Renal cortex interstitium (tissue), 11 donors: ENCODE measurements around the gene MEIS3. TPM values are rescaled to one million over a fixed set of nuclear protein-coding genes. Genes with fewer than 3 reads are reported as not detected.
"Not testable (repeated sequence)": the region's sequence is repeated elsewhere in the genome, so short reads cannot be mapped to it uniquely, and the experiment has no call there.

Source experiments
- DNase-seq, 11 donors: peaks; one replicate each; pipeline ENCODE4 v3.0.0-alpha.2; 2013; ENCODE audit warnings: low read depth in 9 of 11, low spot score in 4 of 11; ENCODE audit errors: extremely low read depth in 1 of 11
- polyA plus RNA-seq, 3 donors: library from polyadenylated mRNA; unstranded; fragments of 120-200 nt; gene quantifications; one replicate each; pipeline ENCODE4 v1.2.1, GENCODE V29; 2013; ENCODE audit not compliant: insufficient read length in 3 of 3

Gene MEIS3
- polyA plus RNA-seq, 3 donors: 15.0 to 29.5 (median 18.2) TPM

- no peak for DNase-seq
Measured at GRCh38 chr19:47398707-47399597, 20.4 kb downstream of the MEIS3 start.

DNA sequence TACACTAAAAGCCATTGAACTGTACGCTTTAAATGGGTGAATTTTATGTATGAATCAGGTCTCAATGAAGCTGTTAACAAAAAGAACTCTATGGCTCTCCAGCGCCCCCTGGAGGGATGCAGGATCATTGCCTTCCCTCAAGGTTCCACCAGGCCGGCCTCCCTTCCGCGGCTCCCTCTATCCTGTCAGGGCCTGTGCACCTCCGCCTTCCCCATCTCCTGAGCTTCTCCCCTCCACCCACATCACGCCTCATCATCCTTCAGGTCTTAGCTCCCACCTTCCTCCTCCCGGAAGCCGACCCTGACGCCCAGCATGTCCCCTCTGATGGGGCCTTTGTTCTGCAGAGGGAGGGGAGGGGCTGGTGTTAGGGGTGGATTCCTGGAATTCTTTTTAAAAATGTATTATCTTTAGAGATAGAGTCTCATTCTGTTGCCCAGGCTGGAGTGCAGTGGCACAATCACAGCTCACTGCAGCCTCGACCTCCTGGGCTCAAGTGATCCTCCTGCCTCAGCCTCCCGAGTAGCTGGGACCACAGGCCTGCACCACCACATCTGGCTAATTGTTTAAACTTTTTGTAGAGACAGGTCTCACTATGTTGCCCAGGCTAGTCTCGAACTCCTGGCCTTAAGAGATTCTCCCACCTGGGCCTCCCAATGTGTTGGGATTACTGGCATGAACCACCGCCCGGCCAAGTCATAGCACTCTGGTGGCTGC is 27.7 kb downstream of the MEIS3 start:
- peak; percentile 15 to 54 (median 27) for DNase-seq

GRCh38 chr19:47390533-47391488 is 28.5 kb downstream of the MEIS3 start:
- DNase-seq: no peak

DNA sequence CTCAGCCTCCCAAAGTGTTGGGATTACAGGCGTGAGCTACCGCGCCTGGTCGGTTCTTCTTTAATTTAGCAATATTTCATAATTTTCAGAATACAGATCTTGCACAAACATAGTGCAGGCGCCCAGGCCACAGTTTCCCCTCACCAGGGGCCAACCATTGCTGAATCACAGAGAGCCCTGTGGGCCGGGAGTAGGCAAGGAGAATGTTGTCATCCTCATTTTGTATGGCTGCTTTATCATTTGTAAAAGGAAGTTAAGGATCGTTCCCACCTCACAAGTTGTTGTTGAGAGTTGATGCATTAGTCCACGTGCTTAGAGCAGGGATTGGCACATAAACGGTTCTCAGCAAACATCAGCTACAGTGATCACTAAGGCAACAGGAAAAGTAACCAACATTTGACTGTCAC is 30.2 kb downstream of the MEIS3 start:
- DNase-seq: no peak

GRCh38 chr19:47388721-47389120 is 30.6 kb downstream of the MEIS3 start:
- DNase-seq: not testable (repeated sequence)

- DNase-seq: not testable (repeated sequence)
Measured at GRCh38 chr19:47387623-47388022, 31.7 kb downstream of the MEIS3 start.

DNA sequence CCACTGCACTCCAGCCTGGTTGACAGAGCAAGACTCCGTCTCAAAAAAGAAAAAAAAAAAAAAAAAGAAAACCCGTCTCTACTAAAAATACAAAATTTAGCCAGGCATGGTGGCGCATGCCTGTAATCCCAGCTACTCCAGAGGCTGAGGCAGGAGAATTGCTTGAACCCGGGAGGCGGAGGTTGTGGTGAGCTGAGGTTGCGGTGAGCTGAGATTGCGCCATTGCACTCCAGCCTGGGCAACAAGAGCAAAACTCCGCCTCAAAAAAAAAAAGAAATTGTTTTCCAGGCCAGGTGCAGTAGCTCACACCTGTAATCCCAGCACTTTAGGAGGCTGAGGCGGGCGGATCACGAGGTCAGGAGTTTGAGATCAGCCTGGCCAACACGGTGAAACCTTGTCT is 32.7 kb downstream of the MEIS3 start:
- DNase-seq: not testable (repeated sequence)

DNA sequence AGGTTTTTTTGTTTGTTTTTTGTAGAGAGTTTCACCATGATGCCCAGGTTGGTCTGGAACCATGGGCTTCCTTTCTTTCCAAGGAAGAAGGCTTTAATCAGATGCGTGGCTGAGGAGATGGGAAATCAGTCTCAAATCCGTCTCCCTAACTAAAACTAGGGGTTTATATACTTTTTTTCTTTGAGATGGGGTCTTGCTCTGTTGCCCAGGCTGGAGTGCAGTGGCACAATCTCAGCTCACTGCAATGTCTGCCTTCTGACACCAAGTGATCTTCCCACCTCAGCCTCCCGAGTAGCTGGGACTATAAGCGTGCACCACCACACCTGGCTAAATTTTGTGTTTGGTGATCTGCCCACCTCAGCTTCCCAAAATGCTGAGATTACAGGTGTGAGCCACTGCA is 34.8 kb downstream of the MEIS3 start:
- not testable (repeated sequence) for DNase-seq

- not testable (repeated sequence) for DNase-seq
Measured at GRCh38 chr19:47383890-47384289, 35.4 kb downstream of the MEIS3 start.

DNA sequence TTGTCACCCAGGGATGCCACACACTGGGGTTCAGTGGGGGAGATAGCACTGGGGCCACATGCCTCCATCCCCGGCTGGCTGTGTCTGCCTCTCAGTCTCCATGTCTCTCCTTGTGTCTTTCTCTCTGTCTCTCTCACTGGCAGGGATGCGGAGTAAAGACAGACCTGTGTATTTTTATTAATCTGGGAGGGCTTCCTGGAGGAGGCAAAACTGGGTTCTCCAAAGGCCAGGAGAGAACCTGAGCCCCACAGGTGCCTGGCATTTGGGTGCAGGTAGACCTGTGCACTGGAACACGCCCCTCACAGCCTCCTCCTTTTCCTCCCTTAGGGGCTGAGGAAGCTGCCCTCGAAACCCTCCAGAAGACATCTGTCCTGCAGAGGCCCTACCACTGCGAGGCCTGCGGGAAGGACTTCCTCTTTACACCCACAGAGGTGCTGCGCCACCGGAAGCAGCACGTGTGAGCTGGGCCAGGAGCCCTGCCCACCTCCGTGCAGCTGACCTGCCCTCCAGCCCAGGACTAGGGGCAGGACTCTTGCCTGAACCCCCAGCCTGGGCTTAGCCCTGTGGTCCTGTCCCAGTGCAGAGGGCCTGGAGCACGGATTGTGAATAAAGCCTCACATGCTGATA is 37.6 kb downstream of the MEIS3 start:
- DNase-seq: no peak

DNA sequence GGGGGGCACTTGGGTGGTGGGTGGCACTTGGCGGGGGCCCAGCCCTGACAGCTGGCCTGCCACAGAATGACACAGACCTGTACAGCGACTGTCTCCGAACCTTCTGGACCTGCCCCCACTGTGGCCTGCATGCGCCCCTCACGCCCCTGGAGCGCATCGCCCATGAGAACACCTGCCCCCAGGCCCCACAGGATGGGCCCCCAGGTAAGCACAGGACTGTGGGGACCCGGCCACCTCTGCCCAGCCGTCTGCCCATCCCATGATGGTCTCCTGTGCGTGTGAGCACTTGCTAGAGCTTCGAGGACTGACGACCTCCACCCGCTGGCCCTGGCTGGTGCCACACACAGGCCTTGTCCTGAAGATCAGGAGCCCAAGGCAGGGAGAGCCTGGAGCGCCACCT is 38.2 kb downstream of the MEIS3 start:
- no peak for DNase-seq

GRCh38 chr19:47380559-47380958 is 38.8 kb downstream of the MEIS3 start:
- DNase-seq: no peak

DNA sequence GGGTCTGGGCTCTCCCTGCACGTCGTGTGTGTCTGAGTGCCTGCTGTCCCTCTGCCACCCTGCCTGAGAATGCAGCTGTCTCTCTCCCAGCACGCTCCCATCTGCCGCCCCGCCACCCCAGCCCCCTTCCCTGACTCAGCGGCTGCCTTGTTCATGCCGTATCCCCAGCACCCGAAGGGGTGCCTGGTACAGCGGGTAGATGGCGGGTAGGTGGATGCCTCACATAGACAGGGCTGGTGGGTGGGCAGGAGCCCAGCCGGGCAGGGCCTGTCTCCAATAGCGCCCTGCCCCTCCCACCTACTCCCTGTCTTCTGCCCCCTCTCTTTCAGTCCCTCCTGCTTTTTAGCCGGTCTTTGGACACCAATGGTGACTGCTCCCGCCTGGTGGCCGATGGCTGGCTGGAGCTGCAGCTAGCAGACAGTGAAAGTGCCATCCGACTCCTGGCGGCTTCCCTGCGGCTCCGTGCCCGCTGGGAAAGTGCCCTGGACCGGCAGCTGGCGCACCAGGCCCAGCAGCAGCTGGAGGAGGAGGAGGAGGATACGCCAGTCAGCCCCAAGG is 39.9 kb downstream of the MEIS3 start:
- no peak for DNase-seq

- no peak for DNase-seq
Measured at GRCh38 chr19:47378246-47378645, 41.1 kb downstream of the MEIS3 start.

DNA sequence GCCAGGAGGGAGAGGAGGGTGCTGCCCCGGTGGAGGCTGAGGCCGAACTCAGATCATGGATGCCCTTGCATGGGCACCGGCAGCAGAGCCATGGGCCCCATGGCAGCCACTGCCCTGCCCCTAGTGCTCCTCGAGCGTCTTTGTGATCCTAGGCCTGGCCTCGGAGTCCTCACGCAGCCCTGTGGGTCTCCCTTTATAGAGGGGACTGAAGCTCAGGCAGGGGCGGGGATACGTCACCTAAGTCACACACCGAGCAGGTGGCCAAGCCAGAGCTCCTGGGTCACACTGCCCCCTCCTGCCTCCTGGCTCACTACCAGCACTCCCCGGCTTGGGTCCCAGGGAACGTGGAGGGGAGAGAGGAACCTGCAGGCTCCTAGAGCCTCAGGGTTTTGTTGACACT is 41.5 kb downstream of the MEIS3 start:
- no peak for DNase-seq

- no peak for DNase-seq
Measured at GRCh38 chr19:47377208-47377701, 42.1 kb downstream of the MEIS3 start.

DNA sequence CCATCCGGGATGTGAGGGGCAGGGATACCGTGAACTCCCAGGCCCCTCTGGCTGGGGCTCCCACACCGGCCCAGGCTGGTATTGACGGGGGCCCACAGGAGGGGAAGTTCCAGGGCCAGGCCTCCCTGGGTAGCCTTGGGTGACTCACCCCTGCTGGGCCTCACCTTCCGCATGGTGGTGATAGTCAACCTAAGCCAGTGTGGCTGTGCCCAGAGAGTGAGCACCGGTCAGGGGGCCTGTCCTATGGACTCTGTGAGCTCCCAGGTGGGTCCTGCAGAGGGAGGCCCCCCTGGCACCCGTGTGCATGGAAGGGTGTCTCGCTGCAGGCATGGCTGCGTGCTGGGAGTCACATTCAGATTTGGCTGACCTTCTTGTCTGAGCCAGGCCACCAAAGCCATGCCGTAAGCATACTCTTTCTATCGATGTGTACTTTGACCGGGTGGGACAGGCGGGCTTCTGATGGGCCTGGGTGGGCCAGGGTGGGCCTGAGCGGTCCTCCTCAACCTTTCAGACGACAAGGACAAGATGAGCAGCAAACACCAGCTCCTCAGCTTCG is 42.7 kb downstream of the MEIS3 start:
- DNase-seq: no peak
